Peyer's patch (tissue), 4 donors: ENCODE measurements around the gene KCNE4. TPM values are rescaled to one million over a fixed set of nuclear protein-coding genes. Genes with fewer than 3 reads are reported as not detected.

Source experiments
- DNase-seq, 3 donors: peaks; one replicate each; pipeline ENCODE4 v3.0.0-alpha.2; 2017 to 2019
- H3K27ac ChIP-seq, 4 donors: fragments of 200-600 bp; sonication (generic); one replicate each; pipeline ENCODE4 v1.5.1; 2016 to 2019
- H3K27me3 ChIP-seq, 2 donors: fragments of 200-600 bp; sonication (generic); one replicate each; pipeline ENCODE4 v1.5.1; 2019
- H3K36me3 ChIP-seq, 3 donors: fragments of 200-600 bp; sonication (generic); one replicate each; pipeline ENCODE4 v1.5.1; 2016 to 2019
- H3K4me1 ChIP-seq, 4 donors: fragments of 200-600 bp; sonication (generic); one replicate each; pipeline ENCODE4 v1.5.1; 2016 to 2019
- H3K4me3 ChIP-seq, 4 donors: fragments of 200-600 bp; sonication (generic); 1 replicate in 3 of 4; 2 replicates in 1 of 4; pipeline ENCODE4 v1.5.1; 2016 to 2019; ENCODE audit warnings: mild to moderate bottlenecking in 1 of 4
- H3K9me3 ChIP-seq, 4 donors: fragments of 200-600 bp; sonication (generic); one replicate each; pipeline ENCODE4 v1.5.1; 2016 to 2019; ENCODE audit warnings: mild to moderate bottlenecking in 1 of 4
- POLR2A ChIP-seq, 2 donors: fragments of 450-650 bp; IDR thresholded peaks; one replicate each; pipeline ENCODE4 v1.5.1; 2017; ENCODE audit warnings: antibody characterized with exemption in 2 of 2, mild to moderate bottlenecking in 2 of 2, moderate library complexity in 2 of 2
- total RNA-seq, 4 donors: library from RNA; depleted of rRNA; stranded (reverse); fragments of >200 nt; gene quantifications; one replicate each; pipeline ENCODE4 v1.1.0, GENCODE V29; 2016
- TF ChIP-seq, protein P1 (sequence below), 6 experiments: fragments of 450-650 bp in 4 of 6; fragments of 200-600 bp in 2 of 6; sonication (generic) in 1 of 6; IDR thresholded peaks; one replicate each; pipeline ENCODE4 v1.5.1; 2017 to 2019; ENCODE audit warnings: antibody characterized with exemption in 6 of 6, mild to moderate bottlenecking in 3 of 6, moderate library complexity in 1 of 6

KCNE4 gene
- total RNA-seq, 4 donors from 2014 or later, result 0.35 to 2.5 (median 0.79) TPM

- DNase-seq, result no peak
- Histone ChIP-seq H3K36me3 (no peaks in the 10 kb centered on the region), H3K4me3 (no peak overlapping the region), H3K9me3 (no peaks in the 10 kb centered on the region), H3K27me3 (no peaks in the 10 kb centered on the region), H3K27ac (no peak overlapping the region), H3K4me1 (no peaks in the 10 kb centered on the region)
- TF ChIP-seq, protein P1, sequence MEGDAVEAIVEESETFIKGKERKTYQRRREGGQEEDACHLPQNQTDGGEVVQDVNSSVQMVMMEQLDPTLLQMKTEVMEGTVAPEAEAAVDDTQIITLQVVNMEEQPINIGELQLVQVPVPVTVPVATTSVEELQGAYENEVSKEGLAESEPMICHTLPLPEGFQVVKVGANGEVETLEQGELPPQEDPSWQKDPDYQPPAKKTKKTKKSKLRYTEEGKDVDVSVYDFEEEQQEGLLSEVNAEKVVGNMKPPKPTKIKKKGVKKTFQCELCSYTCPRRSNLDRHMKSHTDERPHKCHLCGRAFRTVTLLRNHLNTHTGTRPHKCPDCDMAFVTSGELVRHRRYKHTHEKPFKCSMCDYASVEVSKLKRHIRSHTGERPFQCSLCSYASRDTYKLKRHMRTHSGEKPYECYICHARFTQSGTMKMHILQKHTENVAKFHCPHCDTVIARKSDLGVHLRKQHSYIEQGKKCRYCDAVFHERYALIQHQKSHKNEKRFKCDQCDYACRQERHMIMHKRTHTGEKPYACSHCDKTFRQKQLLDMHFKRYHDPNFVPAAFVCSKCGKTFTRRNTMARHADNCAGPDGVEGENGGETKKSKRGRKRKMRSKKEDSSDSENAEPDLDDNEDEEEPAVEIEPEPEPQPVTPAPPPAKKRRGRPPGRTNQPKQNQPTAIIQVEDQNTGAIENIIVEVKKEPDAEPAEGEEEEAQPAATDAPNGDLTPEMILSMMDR (IDR thresholded peaks at IDR 0.05), result no peak
- no peak for TF ChIP-seq POLR2A (IDR thresholded peaks at IDR 0.05)
Measured at GRCh38 chr2:223065107-223065506, 13.1 kb downstream of the KCNE4 start.

- no peak overlapping the region for H3K4me3 ChIP-seq
- no peaks in the 10 kb centered on the region for H3K36me3 ChIP-seq
- TF ChIP-seq, protein P1 (IDR thresholded peaks at IDR 0.05), result no peak
- TF ChIP-seq POLR2A (IDR thresholded peaks at IDR 0.05), result no peak
- no peaks in the 10 kb centered on the region for H3K4me1 ChIP-seq
- no peak for DNase-seq
- no peak overlapping the region for H3K27ac ChIP-seq
- no peaks in the 10 kb centered on the region for H3K27me3 ChIP-seq
- no peaks in the 10 kb centered on the region for H3K9me3 ChIP-seq
Measured at GRCh38 chr2:223066721-223067120, 14.7 kb downstream of the KCNE4 start.

DNA sequence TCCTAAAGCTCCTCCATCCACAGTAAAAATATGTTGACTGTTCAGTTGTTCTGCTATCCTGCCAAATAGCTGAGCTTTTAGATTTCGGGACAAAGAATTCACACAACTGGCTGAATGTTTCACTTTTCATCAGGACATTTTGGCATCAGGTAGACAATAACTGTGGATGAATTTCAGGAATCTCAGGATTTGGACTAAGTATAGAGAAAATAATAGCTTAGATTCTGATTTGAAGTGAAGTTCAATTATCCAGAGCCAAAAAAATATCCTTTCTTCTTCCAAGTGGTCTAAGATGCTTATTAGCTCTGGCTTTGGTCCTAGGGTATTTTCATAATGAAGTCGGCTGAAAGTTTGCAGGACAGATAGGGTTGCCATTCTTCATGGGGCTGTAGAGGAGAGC is 16.1 kb downstream of the KCNE4 start:
- H3K9me3 ChIP-seq, result no peaks in the 10 kb centered on the region
- H3K4me1 ChIP-seq, result no peaks in the 10 kb centered on the region
- no peak for DNase-seq
- H3K36me3 ChIP-seq, result no peaks in the 10 kb centered on the region
- no peak overlapping the region for H3K4me3 ChIP-seq
- no peaks in the 10 kb centered on the region for H3K27me3 ChIP-seq
- TF ChIP-seq POLR2A (IDR thresholded peaks at IDR 0.05), result no peak
- TF ChIP-seq, protein P1 (IDR thresholded peaks at IDR 0.05), result no peak
- H3K27ac ChIP-seq, result no peak overlapping the region

DNA sequence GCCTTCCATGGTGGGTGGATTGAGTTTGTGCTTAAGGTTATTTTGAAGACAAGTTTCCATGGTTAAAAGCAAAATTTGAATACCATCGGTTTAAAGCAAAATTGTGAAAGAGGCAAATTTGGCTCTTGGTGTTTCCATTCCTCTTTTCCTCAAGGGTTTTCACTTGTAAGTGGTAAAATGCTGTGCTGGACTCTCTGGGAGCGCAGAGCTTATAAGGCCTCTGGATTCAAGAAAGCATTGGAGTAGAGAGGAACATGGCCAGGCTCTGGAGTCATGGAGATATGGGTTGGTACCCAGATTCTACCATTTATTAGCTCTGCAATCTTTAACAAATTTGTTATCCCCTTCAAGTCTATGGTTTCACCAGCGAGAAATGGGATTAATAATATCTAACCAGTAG is 17.5 kb downstream of the KCNE4 start:
- Histone ChIP-seq H3K4me3 (no peak overlapping the region), H3K9me3 (no peaks in the 10 kb centered on the region), H3K36me3 (no peaks in the 10 kb centered on the region), H3K27ac (no peak overlapping the region), H3K27me3 (no peaks in the 10 kb centered on the region), H3K4me1 (no peaks in the 10 kb centered on the region)
- TF ChIP-seq, protein P1 (IDR thresholded peaks at IDR 0.05), result no peak
- TF ChIP-seq POLR2A (IDR thresholded peaks at IDR 0.05), result no peak
- no peak for DNase-seq

DNA sequence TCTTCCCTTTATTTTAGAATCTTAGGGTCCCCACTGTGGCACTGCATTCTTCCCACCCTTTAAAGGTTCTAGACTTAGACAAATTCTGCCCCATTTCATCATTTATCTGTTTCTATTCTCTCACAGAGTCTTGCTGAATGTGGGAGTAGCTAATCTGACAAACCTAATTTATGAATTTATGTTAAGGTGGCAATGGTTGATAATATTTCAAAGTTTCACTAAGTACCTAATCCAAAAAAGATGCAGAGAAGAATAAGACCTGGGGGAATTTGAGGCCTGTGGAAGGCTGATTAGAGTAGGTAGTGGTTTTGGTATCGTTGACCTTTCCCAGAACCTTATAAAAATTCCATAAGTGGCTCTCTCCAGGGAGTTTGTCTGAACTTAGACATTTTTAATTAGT is 18.0 kb downstream of the KCNE4 start:
- Histone ChIP-seq H3K4me3 (no peak overlapping the region), H3K27me3 (no peaks in the 10 kb centered on the region), H3K27ac (no peak overlapping the region), H3K36me3 (no peaks in the 10 kb centered on the region), H3K9me3 (no peaks in the 10 kb centered on the region), H3K4me1 (no peaks in the 10 kb centered on the region)
- DNase-seq, result no peak
- TF ChIP-seq, protein P1 (IDR thresholded peaks at IDR 0.05), result no peak
- no peak for TF ChIP-seq POLR2A (IDR thresholded peaks at IDR 0.05)

DNA sequence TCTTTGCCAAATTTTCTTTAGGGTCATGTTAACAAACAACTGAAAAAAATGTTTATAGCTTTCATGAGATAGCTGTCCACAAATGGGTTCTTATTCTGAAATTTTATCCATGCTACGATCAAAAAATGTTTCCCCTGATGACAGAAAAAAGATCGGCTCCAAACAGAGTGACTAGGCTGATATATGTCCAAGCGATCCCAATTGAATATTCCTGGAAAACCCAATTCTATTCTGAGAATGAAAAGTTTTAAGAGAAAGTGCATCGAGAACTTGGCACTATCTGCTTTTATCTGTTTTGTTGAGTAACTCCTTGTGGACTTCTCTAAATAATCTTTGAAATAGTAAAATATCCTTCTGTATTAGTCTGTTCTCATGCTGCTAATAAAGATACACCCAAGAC is 19.1 kb downstream of the KCNE4 start:
- no peak for DNase-seq
- no peak overlapping the region for H3K4me3 ChIP-seq
- no peaks in the 10 kb centered on the region for H3K27me3 ChIP-seq
- H3K36me3 ChIP-seq, result no peaks in the 10 kb centered on the region
- TF ChIP-seq POLR2A (IDR thresholded peaks at IDR 0.05), result no peak
- TF ChIP-seq, protein P1 (IDR thresholded peaks at IDR 0.05), result no peak
- no peaks in the 10 kb centered on the region for H3K9me3 ChIP-seq
- no peaks in the 10 kb centered on the region for H3K4me1 ChIP-seq
- no peak overlapping the region for H3K27ac ChIP-seq
